ENCODE measurements around the gene ADD3.
A peak's percentile ranks its signal among the peaks of the same experiment; 100 is the strongest.

The ADD3 gene

GRCh38 chr10:110074298-110074697, 66.5 kb downstream of the ADD3 start:
- no peak for DNase-seq

- no peak for DNase-seq
These were observed 67.2 kb downstream of the ADD3 start for GRCh38 chr10:110074758-110075671.

GRCh38 chr10:110075686-110076085, 67.9 kb downstream of the ADD3 start:
- DNase-seq, result no peak

- DNase-seq, result peak; percentile 42
These were observed 69.0 kb downstream of the ADD3 start for GRCh38 chr10:110076559-110077318.

GRCh38 chr10:110077436-110078130, 69.8 kb downstream of the ADD3 start:
- DNase-seq, result no peak

- no peak for DNase-seq
These were observed 70.5 kb downstream of the ADD3 start for GRCh38 chr10:110078317-110078716.

GRCh38 chr10:110081911-110082310, 74.1 kb downstream of the ADD3 start:
- DNase-seq, result no peak

- DNase-seq, result no peak
These were observed 76.1 kb downstream of the ADD3 start for GRCh38 chr10:110083884-110084283.

GRCh38 chr10:110087682-110088081, 79.9 kb downstream of the ADD3 start:
- DNase-seq, result no peak

- DNase-seq, result no peak
These were observed 80.8 kb downstream of the ADD3 start for GRCh38 chr10:110088367-110089104.

- no peak for DNase-seq
These were observed 84.0 kb downstream of the ADD3 start for GRCh38 chr10:110091830-110092229.

GRCh38 chr10:110093722-110094121, 85.9 kb downstream of the ADD3 start:
- DNase-seq, result no peak

GRCh38 chr10:110094786-110095185, 87.0 kb downstream of the ADD3 start:
- no peak for DNase-seq

GRCh38 chr10:110101464-110102144, 93.8 kb downstream of the ADD3 start:
- DNase-seq, result no peak

GRCh38 chr10:110103921-110104461, 96.2 kb downstream of the ADD3 start:
- no peak for DNase-seq

GRCh38 chr10:110105873-110106272, 98.1 kb downstream of the ADD3 start:
- no peak for DNase-seq

GRCh38 chr10:110107430-110107829, 99.6 kb downstream of the ADD3 start:
- DNase-seq, result no peak

- no peak for DNase-seq
These were observed 100.1 kb downstream of the ADD3 start for GRCh38 chr10:110107887-110108286.

- DNase-seq, result no peak
These were observed 101.7 kb downstream of the ADD3 start for GRCh38 chr10:110109511-110109910.

- DNase-seq, result no peak
These were observed 102.6 kb downstream of the ADD3 start for GRCh38 chr10:110110338-110110737.

GRCh38 chr10:110113670-110114337, 106.0 kb downstream of the ADD3 start:
- DNase-seq, result no peak

All from NK-92 treated with Interleukin-12 subunit alpha and Interleukin-12 subunit beta, amount 100 ng/mL, for 24 hours (cell line).